HG02884 (cell line): ENCODE results near the gene CASQ2.

Experiments
- ATAC-seq: cut with Tn5 transposase; IDR thresholded peaks from one replicate; pipeline ENCODE4 v1.9.1; 2021; ENCODE audit warnings: mild to moderate bottlenecking, moderate library complexity; ENCODE audit not compliant: unreplicated experiment

The CASQ2 gene

GRCh38 chr1:115705085-115705951 lies 63.2 kb downstream of the CASQ2 start:
- no peak for ATAC-seq

GRCh38 chr1:115702959-115703358 lies 65.6 kb downstream of the CASQ2 start:
- ATAC-seq = no peak

GRCh38 chr1:115701090-115701489 lies 67.4 kb downstream of the CASQ2 start:
- no peak for ATAC-seq

- ATAC-seq = no peak
Observed at GRCh38 chr1:115697619-115698018, 70.9 kb downstream of the CASQ2 start.

DNA sequence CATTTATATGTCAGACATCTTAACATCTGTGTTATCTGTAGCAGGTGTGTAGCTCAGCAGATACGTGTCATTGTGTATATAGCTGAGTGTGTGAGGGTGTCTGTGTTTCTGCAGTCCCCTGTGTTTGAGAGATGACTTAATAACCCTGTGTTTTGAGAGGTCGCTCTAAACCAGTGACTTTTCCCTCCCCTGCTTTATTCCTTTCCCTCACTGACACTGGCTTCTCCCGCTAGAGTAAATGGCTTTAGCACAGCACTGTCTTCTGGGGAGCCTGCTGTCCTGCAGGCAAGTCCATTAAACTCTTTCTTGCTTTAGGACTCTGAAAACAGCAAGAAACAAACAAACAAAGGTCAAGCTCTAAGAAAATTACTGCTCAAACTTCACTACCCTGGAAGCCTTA lies 73.7 kb downstream of the CASQ2 start:
- ATAC-seq = no peak

- ATAC-seq = no peak
Observed at GRCh38 chr1:115692224-115692623, 76.3 kb downstream of the CASQ2 start.

GRCh38 chr1:115690972-115691371 lies 77.5 kb downstream of the CASQ2 start:
- no peak for ATAC-seq

DNA sequence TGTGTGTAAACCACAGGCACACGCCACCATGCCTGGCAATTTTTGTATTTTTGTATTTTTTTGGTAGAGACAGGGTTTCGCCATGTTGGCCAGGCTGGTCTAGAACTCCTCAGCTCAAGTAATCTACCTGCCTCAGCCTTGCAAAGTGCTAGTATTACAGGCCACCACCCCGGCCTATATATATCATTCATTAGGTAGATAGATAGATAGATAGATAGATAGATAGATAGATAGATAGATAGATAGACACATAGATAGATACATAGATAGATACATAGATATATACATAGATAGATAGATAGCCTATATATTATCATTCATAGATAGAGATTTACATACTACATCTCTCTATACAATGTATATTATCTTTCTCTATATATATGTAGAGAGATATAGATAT lies 80.8 kb downstream of the CASQ2 start:
- ATAC-seq = no peak

- ATAC-seq = no peak
Observed at GRCh38 chr1:115685029-115685705, 83.3 kb downstream of the CASQ2 start.

DNA sequence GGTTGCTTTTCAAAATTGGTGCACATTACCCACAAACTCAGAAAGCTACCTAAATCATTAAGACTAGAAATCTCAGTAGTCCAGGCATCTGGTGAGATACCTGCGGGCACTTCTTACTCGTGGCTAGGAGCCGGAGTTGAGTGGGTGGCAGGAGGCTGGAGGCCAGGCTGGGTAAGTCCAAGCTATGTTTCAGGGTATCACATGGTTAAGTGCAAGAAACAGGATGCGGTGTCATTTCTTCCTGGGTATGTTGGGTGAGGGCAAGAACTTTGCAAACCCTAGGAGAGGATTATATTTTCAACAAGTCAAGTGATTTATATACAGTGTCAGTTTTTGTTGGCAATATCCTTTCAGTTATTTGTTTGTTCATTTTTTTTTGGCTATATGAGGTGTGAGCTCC lies 85.7 kb downstream of the CASQ2 start:
- ATAC-seq = no peak

GRCh38 chr1:115680730-115681111 lies 87.8 kb downstream of the CASQ2 start:
- no peak for ATAC-seq

DNA sequence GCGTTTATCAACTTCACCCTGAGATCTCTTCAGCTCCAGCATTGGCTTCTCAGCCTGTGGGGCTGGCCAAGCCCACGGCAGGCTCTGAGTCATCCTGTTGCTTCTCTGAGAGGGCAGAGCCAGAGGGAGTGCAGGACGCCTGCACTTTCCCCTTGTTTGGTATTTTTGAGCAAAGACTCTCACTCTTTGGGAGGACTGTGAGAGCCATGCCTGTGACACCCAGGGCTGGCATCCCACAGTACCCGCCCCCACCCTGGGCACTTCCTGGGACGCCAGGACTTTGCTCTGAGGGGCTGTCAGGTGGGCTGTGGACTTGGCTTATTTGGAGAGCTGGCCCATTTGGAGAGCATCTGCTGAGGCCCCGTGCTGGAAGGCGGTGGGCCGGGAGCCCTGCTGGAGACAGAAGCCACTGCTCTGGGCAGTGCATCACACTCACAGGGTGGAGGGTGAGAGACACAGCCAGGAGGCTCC lies 89.3 kb downstream of the CASQ2 start:
- ATAC-seq = no peak

DNA sequence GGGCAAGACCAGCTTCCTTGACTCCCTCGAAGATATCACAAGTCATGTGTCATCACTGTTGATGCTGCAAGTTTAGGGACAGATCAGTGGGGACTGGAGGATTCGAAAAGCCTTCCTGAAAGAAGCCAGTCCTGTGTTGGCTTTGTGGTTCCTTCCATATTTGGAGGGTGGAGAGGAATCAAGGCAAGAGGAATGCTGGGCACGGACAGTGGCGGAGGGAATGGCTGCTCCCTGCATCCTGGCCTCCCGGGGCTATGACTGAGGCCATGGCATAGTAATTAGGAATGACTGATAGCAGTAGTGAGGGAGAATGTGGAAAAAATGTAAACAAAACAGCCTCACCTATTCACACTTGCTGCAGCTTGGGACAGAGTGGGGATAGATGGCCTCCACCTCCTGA lies 90.4 kb downstream of the CASQ2 start:
- ATAC-seq = no peak

- no peak for ATAC-seq
Observed at GRCh38 chr1:115677565-115677964, 90.9 kb downstream of the CASQ2 start.

GRCh38 chr1:115677182-115677555 lies 91.3 kb downstream of the CASQ2 start:
- ATAC-seq = no peak

DNA sequence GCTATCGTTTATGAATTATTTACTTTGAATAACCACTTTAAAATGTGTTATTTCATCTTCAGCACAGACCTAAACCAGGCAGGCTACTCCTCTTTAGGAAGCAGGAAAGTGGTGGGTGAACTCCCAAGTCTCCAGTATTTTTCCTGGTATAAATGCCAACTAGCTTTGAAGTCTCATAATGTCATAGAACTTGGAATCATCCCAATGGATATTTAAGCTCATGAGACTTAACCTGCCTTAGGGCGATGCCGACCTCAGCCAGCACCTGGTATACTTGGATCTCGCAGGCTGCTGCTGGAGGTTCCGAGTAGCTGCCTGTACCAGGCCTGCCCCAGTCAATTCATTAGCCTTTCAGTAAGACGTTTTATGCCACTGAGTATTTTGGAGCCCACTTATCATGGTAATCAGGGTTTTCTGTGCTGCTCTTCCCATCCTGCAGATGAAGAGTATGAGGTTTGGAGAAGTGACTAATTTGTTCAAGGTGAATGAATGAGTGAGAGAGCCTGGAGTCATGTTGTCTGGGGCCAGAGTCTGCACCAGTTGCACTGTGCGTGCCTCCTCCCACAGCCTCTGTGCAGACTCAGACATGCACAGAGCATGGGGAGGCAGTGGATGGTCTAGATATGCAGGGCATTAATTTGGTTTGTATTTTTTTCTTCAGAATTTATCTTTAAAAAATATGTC lies 91.9 kb downstream of the CASQ2 start:
- ATAC-seq = no peak

DNA sequence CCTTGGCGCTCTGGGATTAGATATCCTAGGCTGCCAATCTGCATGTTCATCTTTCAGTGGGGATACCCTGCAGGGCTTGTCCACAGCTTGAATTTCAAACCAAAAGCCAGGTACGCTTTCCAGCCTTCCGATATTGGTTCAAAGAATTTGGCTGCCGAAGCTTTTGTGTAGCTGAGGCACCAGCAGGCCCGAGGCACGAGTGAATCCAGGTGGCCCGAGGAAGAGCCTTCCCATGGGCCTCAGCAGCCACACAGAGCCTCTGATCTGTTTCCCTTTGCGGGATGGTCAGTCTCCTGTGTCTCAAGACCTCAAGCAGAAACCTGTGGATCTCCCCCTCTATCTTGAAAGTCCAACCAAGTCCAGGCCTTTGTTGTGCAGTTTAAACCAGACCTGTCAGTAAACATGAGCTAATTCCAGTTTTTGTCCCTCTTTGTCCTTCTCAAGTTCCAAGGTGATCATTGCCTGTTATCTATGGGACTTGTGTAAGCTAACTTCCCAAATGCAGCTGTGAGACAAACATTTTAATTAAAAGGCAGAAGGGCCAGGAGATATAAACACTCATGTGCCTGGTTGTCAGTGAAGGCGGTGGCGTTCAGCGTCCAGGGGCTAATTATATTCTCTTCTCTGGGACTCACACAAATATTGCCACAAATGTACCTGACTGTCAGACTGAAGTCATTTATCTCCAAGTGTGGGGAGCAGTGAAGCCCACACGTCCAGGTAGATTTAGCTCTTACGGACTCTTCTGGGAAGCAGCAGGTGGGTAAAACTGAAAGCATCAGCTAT lies 96.1 kb downstream of the CASQ2 start:
- ATAC-seq = no peak

- ATAC-seq = no peak
Observed at GRCh38 chr1:115671176-115671934, 97.2 kb downstream of the CASQ2 start.

- ATAC-seq = no peak
Observed at GRCh38 chr1:115670476-115671175, 97.9 kb downstream of the CASQ2 start.

DNA sequence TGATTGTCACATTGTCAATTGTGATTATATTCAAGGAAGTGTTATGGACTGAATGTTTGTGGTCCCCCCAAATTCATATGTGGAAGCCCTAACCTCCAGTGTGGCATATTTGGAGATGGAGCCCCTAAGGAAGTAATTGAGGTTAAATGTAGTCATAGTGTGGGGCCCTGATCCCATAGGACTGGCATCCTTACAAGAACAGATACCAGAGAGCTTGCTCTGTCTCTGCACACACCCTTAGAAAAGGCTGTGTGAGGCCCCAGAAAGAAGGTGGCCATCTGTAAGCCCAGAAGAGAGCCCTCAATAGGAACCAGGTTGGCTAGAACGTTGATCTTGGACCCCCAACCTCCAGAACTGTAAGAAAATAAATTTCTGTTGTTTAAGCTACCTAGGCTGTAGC lies 98.6 kb downstream of the CASQ2 start:
- no peak for ATAC-seq
